Panc1 (cell line): Measurements from ENCODE around the gene NDUFAF8. TPM values are rescaled to one million over a fixed set of nuclear protein-coding genes. Genes with fewer than 3 reads are reported as not detected.

Experiments
- ATAC-seq: fragments of 200-7000 bp; cut with Tn5 transposase; 2 replicates; pipeline ENCODE4 v1.9.1; 2020; ENCODE audit warnings: mild to moderate bottlenecking, moderate library complexity
- BruUV-seq: library from RNA; stranded (reverse); fragments of 400-500 nt; replicated peaks from 2 replicates; lab custom pipeline; 2021; lab: Mats Ljungman, UMichigan
- CTCF ChIA-PET: fragments of 300-600 bp; sonication (Branson Sonifier 250); formaldehyde crosslinking; loops from one replicate; lab custom pipeline; 2022; ENCODE audit warnings: antibody characterized with exemption; lab: Charles Lee
- POLR2A ChIA-PET: fragments of 300-600 bp; sonication (Branson Sonifier 250); formaldehyde crosslinking; loops from one replicate; lab custom pipeline; 2022; ENCODE audit warnings: antibody characterized with exemption; lab: Charles Lee
- DNase-seq: peaks from one replicate; pipeline ENCODE4 v3.0.0-alpha.2; 2010; ENCODE audit warnings: low read depth, low spot score
- H3K27ac ChIP-seq: 2 replicates; pipeline ENCODE4 v1.5.1; 2011; ENCODE audit warnings: mild to moderate bottlenecking, low read length, inconsistent platforms
- H3K27me3 ChIP-seq: fragments of 200-500 bp; sonication (Bioruptor generic); 2 replicates; pipeline ENCODE4 v1.6.0; 2014; ENCODE audit warnings: low read length, inconsistent platforms; ENCODE audit not compliant: control insufficient read depth, insufficient read depth
- H3K36me3 ChIP-seq: fragments of 200-500 bp; sonication (Bioruptor generic); 2 replicates; pipeline ENCODE4 v1.5.1; 2014; ENCODE audit warnings: inconsistent platforms, mild to moderate bottlenecking, low read length, moderate library complexity; ENCODE audit not compliant: control insufficient read depth, insufficient read depth
- H3K4me1 ChIP-seq: 2 replicates; pipeline ENCODE4 v1.5.1; 2011; ENCODE audit warnings: inconsistent platforms, mild to moderate bottlenecking, low read length, moderate library complexity; ENCODE audit not compliant: control insufficient read depth, insufficient read depth
- H3K4me3 ChIP-seq, 2 experiments: 2 replicates each; pipeline ENCODE4 v1.5.1; 2011 to 2012; ENCODE audit warnings: low read depth in 2 of 2, low read length in 2 of 2, mild to moderate bottlenecking in 2 of 2, inconsistent platforms in 1 of 2, moderate library complexity in 1 of 2
- H3K9me3 ChIP-seq: fragments of 200-500 bp; sonication (Bioruptor generic); 2 replicates; pipeline ENCODE4 v1.5.1; 2014; ENCODE audit warnings: low read depth, mild to moderate bottlenecking, inconsistent platforms, low read length, moderate library complexity; ENCODE audit not compliant: control insufficient read depth, insufficient read depth
- CTCF ChIP-seq: fragments of 450-650 bp; IDR thresholded peaks from 2 replicates; pipeline ENCODE4 v1.5.1; 2017; ENCODE audit warnings: mild to moderate bottlenecking
- POLR2AphosphoS5 ChIP-seq: IDR thresholded peaks from 2 replicates; pipeline ENCODE4 v1.6.1; 2012; ENCODE audit warnings: mild to moderate bottlenecking, low read depth, low read length, moderate library complexity
- REST ChIP-seq, 2 experiments: IDR thresholded peaks; 2 replicates each; pipeline ENCODE4 v1.6.1; 2011 to 2012; ENCODE audit warnings: low read depth in 2 of 2, control low read depth in 1 of 2, low read length in 1 of 2, mild to moderate bottlenecking in 1 of 2, moderate library complexity in 1 of 2; ENCODE audit not compliant: insufficient read depth in 1 of 2
- SIN3A ChIP-seq: IDR thresholded peaks from 2 replicates; pipeline ENCODE4 v1.6.1; 2012; ENCODE audit warnings: low read depth, mild to moderate bottlenecking, low read length, moderate library complexity, borderline replicate concordance; ENCODE audit not compliant: insufficient read depth
- TCF7L2 ChIP-seq: IDR thresholded peaks from 2 replicates; pipeline ENCODE4 v1.6.1; 2011; ENCODE audit warnings: mild to moderate bottlenecking, low read depth, low read length, inconsistent platforms
- in situ Hi-C: cut with HindIII; loops from 2 replicates; pipeline ENCODE4 v1.10.0; 2016; ENCODE audit warnings: low sequenced_read_pairs, low pct_unique_long_range_greater_than_20kb
- intact Hi-C: fragments of 100-400 bp; cut with micrococcal nuclease; formaldehyde crosslinking; loops from one replicate; pipeline ENCODE4 v1.10.0; 2022; ENCODE audit not compliant: unreplicated experiment
- total RNA-seq: library from RNA; stranded (reverse); gene quantifications from one replicate; pipeline ENCODE4 v1.2.1, GENCODE V29; 2021; ENCODE audit not compliant: unreplicated experiment

NDUFAF8 gene
- total RNA-seq, 1 experiment from 2014 or later = 75.8 TPM

GRCh38 chr17:81271226-81271625 lies 32.1 kb downstream of the NDUFAF8 start:
- CTCF ChIA-PET = interaction anchor here (0.7 to 0.8 kb wide), 3 partner anchors 10 to 1508 kb away, joined by 3 to 7 read pairs (median 6); no protein-coding TSS in a partner anchor
- ATAC-seq = peak; percentile 15; the same call in 1 of the 2 replicates
- intact Hi-C loops = no loop called here
- Histone ChIP-seq H3K4me3 (no peak overlapping the region), H3K27ac (no peak overlapping the region), H3K9me3 (no peaks in the 10 kb centered on the region), H3K36me3 (peaks cover 18% of the 10 kb centered on the region), H3K4me1 (no peaks in the 10 kb centered on the region), H3K27me3 (no peaks in the 10 kb centered on the region)
- DNase-seq = no peak
- BruUV-seq = no TSS peak
- POLR2A ChIA-PET = no interaction called here
- in situ Hi-C loops = no loop called here
- TF ChIP-seq CTCF = no peak
- no peak for TF ChIP-seq SIN3A
- no peak for TF ChIP-seq POLR2AphosphoS5
- TF ChIP-seq REST (IDR thresholded peaks at IDR 0.05; ENCODE audit: insufficient read depth in 1 of 2, low read depth in 2 of 2, low read length in 1 of 2) = no peak
- no peak for TF ChIP-seq TCF7L2

- H3K36me3 ChIP-seq = peaks cover 12% of the 10 kb centered on the region
- in situ Hi-C loops = no loop called here
- BruUV-seq = no TSS peak
These were observed 33.5 kb downstream of the NDUFAF8 start for GRCh38 chr17:81272616-81273015.

GRCh38 chr17:81273698-81274470 lies 34.8 kb downstream of the NDUFAF8 start:
- Histone ChIP-seq H3K36me3 (peaks cover 6% of the 10 kb centered on the region), H3K9me3 (no peaks in the 10 kb centered on the region), H3K27ac (no peak overlapping the region), H3K4me1 (no peaks in the 10 kb centered on the region), H3K27me3 (no peaks in the 10 kb centered on the region), H3K4me3 (no peak overlapping the region)
- POLR2A ChIA-PET = no interaction called here
- no peak for TF ChIP-seq REST (IDR thresholded peaks at IDR 0.05; ENCODE audit: insufficient read depth in 1 of 2, low read depth in 2 of 2, low read length in 1 of 2)
- intact Hi-C loops (no loop called here), in situ Hi-C loops (no loop called here)
- BruUV-seq = no TSS peak
- ATAC-seq (no peak), DNase-seq (no peak)
- CTCF ChIA-PET = no interaction called here

More at GRCh38 chr17:81272616-81273015, 33.5 kb downstream of the NDUFAF8 start:
- no peak for TF ChIP-seq TCF7L2
- POLR2A ChIA-PET = no interaction called here
- CTCF ChIA-PET = no interaction called here
- DNase-seq (no peak), ATAC-seq (no peak)
- Histone ChIP-seq H3K4me1 (no peaks in the 10 kb centered on the region), H3K4me3 (no peak overlapping the region), H3K27ac (no peak overlapping the region), H3K9me3 (no peaks in the 10 kb centered on the region), H3K27me3 (no peaks in the 10 kb centered on the region)
- intact Hi-C loops = no loop called here
